Pancreas (tissue), 10 donors: ENCODE data around the gene PCDH15. TPM values are rescaled to one million over a fixed set of nuclear protein-coding genes. Genes with fewer than 3 reads are reported as not detected.

Experiments used
- ATAC-seq, 4 donors: fragments of 200-7000 bp; cut with Tn5 transposase; one replicate each; pipeline versions ENCODE4 v1.8.0 to v1.9.1; 2020; ENCODE audit warnings: mild to moderate bottlenecking in 4 of 4, moderate library complexity in 4 of 4
- DNase-seq, 6 donors: peaks; one replicate each; pipeline ENCODE4 v3.0.0-alpha.2; 2020
- FAIRE-seq: peaks from 2 replicates; lab custom pipeline; 2012; peaks lifted over from hg19 to GRCh38; lab: Jason Lieb, UNC
- H3K27ac ChIP-seq, 4 donors: fragments of 200-600 bp; sonication (generic); 1 replicate in 3 of 4; 2 replicates in 1 of 4; pipeline versions ENCODE4 v1.5.0 to v1.8.0; 2020
- H3K27me3 ChIP-seq, 4 donors: fragments of 200-600 bp; one replicate each; pipeline ENCODE4 v1.8.0; 2021
- H3K36me3 ChIP-seq, 3 donors: fragments of 200-600 bp; sonication (generic) in 1 of 3; one replicate each; pipeline versions ENCODE4 v1.5.0 to v1.8.0; 2020 to 2021
- H3K4me1 ChIP-seq, 3 donors: fragments of 200-600 bp; one replicate each; pipeline ENCODE4 v1.8.0; 2021
- H3K4me3 ChIP-seq, 4 donors: fragments of 200-600 bp; sonication (generic) in 2 of 4; one replicate each; pipeline versions ENCODE4 v1.5.0 to v1.8.0; 2020 to 2021
- H3K9me3 ChIP-seq, 4 donors: fragments of 200-600 bp; one replicate each; pipeline ENCODE4 v1.8.0; 2021
- CTCF ChIP-seq, 4 donors: fragments of 200-600 bp; sonication (generic) in 3 of 4; IDR thresholded peaks; one replicate each; pipeline versions ENCODE4 v1.5.0 to v1.8.0; 2021; ENCODE audit warnings: antibody characterized with exemption in 4 of 4
- WGBS, 2 donors: extraction: QIAGEN DNeasy Blood & Tissue Kit; methylation state at CpG; one replicate each; pipeline ENCODE4 v1.1.7; 2013; 5-methylcytosine and 5-hydroxymethylcytosine counted together
- intact Hi-C, 3 donors: fragments of 100-400 bp; cut with DNase I; formaldehyde crosslinking; loops; one replicate each; pipeline versions ENCODE4 v1.11.1 to v1.14.2; 2022
- polyA plus RNA-seq, 2 donors: library from polyadenylated mRNA; stranded (reverse); fragments of 200-250 nt; gene quantifications; one replicate each; pipeline ENCODE4 v1.2.3, GENCODE V29; 2013
- total RNA-seq, 6 donors: library from RNA; stranded (reverse); fragmentation: NEBNext Ultra II Directional in 4 of 6; extraction: Animal tissue kit (Norgen Biotek cat#: 25700) in 4 of 6; gene quantifications; one replicate each; pipeline versions ENCODE4 v1.2.1 to v1.2.4, GENCODE V29; 2021 to 2023
- donor health status: healthy with polysubstance abuse.
- donor health status: DM: no; HTN: no; CAD: no; lungs with moderate emphysema.
- donor health status: DM: no; HTN: no; CAD: no.
- donor health status: control.
- donor health status: control.
- donor health status: Bipolar disorder and iron deficiency.
- donor health status: DM: yes; HTN: yes; CAD: no.
- donor health status: DM: no; HTN: no; CAD: no.
- donor health status: DM: no; HTN: no; CAD: no.
- donor health status: DM: yes; HTN: yes; CAD: no.

The PCDH15 gene
- total and polyA plus RNA-seq, 8 donors = 0.31 TPM; not detected in 7

DNA sequence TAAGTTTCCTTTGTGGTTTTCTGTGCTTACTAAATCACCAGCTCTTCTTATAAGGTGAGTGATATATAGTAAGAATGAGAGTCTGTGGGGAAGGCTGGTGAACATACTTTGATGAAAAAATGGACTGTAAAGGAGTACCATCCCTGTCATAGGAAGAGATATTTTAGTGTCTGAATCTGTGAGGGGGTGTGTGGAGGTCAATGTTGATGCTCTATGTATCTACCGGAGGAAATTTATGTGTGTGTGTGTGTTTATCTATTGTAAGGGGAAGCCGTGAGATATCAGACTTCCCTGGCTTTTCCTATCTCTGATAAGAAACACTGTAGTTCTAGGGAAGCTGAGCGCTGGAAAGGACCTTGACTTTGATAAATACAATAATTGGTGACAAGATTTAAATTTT is 179.0 kb downstream of the PCDH15 start:
- ATAC-seq = no peak
- 16 to 22% methylated on average over 3 of the region's 3 CpGs for WGBS, 2 donors
- Histone ChIP-seq H3K4me3 (no peak overlapping the region), H3K27me3 (no peaks in the 10 kb centered on the region), H3K4me1 (no peaks in the 10 kb centered on the region), H3K27ac (no peak overlapping the region), H3K36me3 (no peaks in the 10 kb centered on the region), H3K9me3 (no peaks in the 10 kb centered on the region)
- intact Hi-C loops = no loop called here
- DNase-seq = no peak
- FAIRE-seq = no peak
- no peak for TF ChIP-seq CTCF (IDR thresholded peaks at IDR 0.05)

DNA sequence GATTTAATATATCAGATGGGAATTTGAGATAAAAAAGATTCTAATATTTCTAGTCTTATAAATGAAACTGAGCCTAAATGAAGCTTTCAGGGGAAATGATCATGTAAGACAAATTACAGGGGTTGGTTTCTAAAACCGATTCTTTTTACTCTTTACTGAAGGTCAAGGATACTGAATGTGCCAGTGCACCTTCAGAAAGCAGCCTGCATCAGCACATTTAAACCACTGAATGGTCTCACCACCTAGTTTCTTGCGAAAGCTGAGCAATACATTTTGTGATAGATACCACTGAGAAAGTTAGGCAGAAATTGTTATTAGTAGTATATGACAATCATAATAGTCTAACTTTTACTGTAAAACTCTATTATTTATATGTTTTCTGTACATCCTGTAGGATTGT is 180.7 kb downstream of the PCDH15 start:
- Histone ChIP-seq H3K36me3 (no peaks in the 10 kb centered on the region), H3K27ac (no peak overlapping the region), H3K27me3 (no peaks in the 10 kb centered on the region), H3K4me1 (no peaks in the 10 kb centered on the region), H3K4me3 (no peak overlapping the region), H3K9me3 (no peaks in the 10 kb centered on the region)
- FAIRE-seq = no peak
- ATAC-seq = no peak
- no peak for TF ChIP-seq CTCF (IDR thresholded peaks at IDR 0.05)
- DNase-seq = no peak
- 50 to 69% methylated on average over 2 of the region's 2 CpGs for WGBS, 2 donors
- intact Hi-C loops = no loop called here

DNA sequence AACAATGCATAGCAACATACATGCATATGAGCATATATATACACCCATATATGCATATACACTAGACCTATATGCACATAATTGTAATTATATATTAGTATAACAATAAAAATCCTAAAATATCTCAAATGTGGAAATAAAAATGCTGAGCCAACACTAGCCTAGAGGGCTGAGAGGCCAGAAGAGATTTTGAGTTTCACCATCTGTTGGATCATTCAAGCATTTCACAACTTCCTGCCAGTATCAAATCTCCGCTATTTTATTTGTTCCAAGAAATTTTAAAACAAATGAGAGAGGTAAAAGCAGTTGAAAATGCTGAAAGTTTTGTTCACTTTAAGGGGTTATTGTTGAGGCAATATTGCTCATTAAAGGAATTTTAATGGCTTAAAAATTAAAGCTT is 187.0 kb downstream of the PCDH15 start:
- H3K4me3 ChIP-seq = no peak overlapping the region
- ATAC-seq (no peak), FAIRE-seq (no peak), DNase-seq (no peak)
- TF ChIP-seq CTCF (IDR thresholded peaks at IDR 0.05) = no peak
- H3K4me1 ChIP-seq = no peaks in the 10 kb centered on the region
- no peaks in the 10 kb centered on the region for H3K27me3 ChIP-seq
- no peaks in the 10 kb centered on the region for H3K9me3 ChIP-seq
- 68 to 83% methylated on average over 1 of the region's 1 CpG for WGBS, 2 donors
- H3K27ac ChIP-seq = no peak overlapping the region
- intact Hi-C loops = no loop called here
- no peaks in the 10 kb centered on the region for H3K36me3 ChIP-seq

- Histone ChIP-seq H3K27ac (no peak overlapping the region), H3K4me1 (no peaks in the 10 kb centered on the region), H3K36me3 (no peaks in the 10 kb centered on the region), H3K4me3 (no peak overlapping the region), H3K9me3 (no peaks in the 10 kb centered on the region), H3K27me3 (no peaks in the 10 kb centered on the region)
- ATAC-seq (no peak), FAIRE-seq (no peak), DNase-seq (no peak)
- no peak for TF ChIP-seq CTCF (IDR thresholded peaks at IDR 0.05)
- intact Hi-C loops = no loop called here
Measured at GRCh38 chr10:54613162-54613561, 187.9 kb downstream of the PCDH15 start.

DNA sequence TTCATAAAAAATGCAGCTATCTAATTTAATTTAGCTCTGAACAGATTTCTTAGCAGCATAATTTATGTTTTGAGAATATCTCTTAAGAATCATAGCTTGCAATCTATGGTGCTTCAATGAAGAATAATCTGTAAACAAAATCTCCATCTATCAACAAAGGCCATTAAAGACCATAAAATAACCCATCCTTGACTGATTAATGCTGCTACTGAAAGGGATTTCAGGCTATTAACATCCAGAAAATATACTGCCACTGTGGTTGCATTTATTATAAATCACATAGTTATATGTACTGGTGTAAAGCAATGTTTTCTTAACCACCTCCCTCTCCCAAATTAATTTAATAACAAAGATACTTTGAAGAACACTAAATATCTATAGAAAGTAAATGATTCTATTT is 191.6 kb downstream of the PCDH15 start:
- DNase-seq = no peak
- FAIRE-seq = no peak
- TF ChIP-seq CTCF (IDR thresholded peaks at IDR 0.05) = no peak

More for the DNA sequence above, 191.6 kb downstream of the PCDH15 start:
- no peak overlapping the region for H3K4me3 ChIP-seq
- no peak for ATAC-seq
- no peaks in the 10 kb centered on the region for H3K27me3 ChIP-seq
- intact Hi-C loops = no loop called here
- no peaks in the 10 kb centered on the region for H3K4me1 ChIP-seq
- no peaks in the 10 kb centered on the region for H3K9me3 ChIP-seq
- no peaks in the 10 kb centered on the region for H3K36me3 ChIP-seq
- H3K27ac ChIP-seq = no peak overlapping the region
